HG03045 (cell line): ENCODE results near the gene POLR1D.

Source experiments
- ATAC-seq: cut with Tn5 transposase; IDR thresholded peaks from one replicate; pipeline ENCODE4 v1.9.1; 2021; ENCODE audit warnings: mild to moderate bottlenecking, moderate library complexity; ENCODE audit not compliant: unreplicated experiment

POLR1D gene

DNA sequence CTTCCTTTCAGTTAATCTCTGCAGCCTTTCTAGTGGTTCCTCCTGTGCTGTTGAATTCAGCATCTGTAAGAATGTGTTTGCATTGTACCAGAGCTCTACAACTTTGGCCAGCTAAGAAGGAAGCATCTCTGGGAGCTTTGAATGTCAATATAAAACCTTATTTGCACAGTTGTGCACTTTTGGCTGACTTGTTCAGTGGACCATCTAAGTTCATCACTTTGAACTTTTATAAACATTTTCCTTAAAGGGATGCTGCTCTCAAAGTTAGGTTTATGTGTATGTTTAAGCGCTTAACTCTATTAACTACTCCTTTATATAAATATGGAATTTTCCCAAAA lies 15.6 kb downstream of the POLR1D start:
- ATAC-seq: no peak

DNA sequence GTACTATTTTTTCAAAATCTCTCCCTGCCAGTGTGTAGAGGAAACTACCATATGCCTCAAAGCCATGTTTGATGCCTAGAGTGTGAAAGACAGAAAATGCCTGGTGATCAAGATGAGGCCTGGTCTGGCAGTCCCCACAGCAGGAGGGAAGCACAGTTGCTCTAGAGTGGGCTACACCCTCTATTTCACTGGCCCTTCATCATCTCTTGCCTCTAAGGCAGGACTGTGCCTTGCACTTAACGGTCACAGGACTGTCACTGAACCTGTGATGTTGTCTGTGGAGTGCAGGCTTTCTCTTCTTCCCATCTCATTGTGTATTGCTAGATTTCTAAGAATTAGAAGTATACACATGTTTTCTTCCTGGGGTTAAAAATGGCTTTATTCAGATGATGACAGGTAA lies 16.3 kb downstream of the POLR1D start:
- no peak for ATAC-seq

DNA sequence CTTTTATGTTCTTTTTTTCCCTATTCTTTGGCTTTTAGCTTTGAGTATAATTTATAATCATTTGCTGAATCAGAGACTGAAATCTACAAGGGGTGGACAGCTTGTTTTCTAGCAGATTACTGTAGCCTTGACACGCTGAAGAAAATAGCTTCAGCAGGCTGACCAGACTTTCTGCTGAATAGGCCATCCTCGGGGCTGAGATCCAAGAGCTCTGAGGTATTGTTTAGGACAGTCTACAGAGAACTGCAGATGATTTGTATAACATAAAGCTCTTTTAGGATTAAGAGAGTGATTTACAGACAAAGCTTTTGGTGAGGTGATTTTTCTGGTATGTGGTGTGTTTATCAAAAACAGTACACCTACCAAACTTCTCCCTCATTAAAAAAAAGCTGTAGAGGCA lies 16.8 kb downstream of the POLR1D start:
- ATAC-seq: no peak

DNA sequence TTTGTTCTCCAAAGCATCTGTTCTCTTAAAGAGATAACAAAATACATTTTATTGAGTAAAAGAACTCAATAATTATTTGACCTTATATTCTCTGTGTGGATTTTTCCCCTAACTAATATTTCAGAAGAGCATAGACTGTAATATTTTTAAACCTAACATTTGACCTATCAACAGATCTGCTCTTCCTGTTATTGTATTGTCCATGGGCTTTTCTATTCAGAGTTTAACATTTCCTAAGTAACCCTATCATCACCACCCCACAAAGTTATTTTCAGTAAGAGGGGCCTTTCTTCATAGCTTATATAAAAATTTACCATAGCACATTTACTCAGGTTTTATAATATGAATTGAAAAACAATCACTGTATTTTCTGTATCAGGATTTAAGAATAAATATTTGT lies 17.5 kb downstream of the POLR1D start:
- ATAC-seq: no peak

DNA sequence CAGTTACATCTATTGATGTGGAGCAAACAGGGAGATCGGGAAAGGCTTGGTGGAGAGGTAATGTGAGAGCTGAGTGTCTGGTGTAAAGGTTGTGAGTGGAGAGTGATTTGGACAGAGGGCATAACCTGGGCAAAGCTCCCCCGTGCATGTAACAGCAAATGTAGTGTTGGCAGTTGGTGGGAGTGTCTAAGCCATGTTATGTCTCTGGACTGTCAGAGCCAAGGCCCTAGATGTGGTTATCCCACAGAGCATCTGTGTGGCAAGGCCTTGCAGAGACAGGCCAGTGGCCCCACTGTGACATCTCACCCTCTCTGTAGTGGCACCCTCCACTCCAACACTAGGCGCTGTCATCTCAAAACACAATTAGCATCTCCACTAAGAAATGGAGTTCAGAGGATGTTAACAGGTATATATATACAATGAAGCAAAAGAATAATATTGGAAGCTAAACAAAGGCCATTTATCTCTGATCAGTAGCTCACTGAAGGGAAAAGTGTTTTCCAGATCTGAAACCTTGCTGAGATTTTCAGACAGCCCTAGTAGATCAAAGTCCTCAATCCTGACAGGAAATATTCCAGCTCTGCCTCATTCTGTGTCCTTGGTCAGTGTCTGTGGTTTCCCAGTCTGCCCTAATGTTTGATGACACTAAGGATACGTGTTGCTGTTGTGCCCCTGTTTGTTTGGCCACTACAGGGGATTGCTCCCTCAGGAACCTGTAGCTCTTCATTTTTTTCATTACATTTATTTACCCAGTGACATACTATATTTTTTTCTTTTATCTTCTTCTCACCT lies 20.2 kb downstream of the POLR1D start:
- no peak for ATAC-seq

DNA sequence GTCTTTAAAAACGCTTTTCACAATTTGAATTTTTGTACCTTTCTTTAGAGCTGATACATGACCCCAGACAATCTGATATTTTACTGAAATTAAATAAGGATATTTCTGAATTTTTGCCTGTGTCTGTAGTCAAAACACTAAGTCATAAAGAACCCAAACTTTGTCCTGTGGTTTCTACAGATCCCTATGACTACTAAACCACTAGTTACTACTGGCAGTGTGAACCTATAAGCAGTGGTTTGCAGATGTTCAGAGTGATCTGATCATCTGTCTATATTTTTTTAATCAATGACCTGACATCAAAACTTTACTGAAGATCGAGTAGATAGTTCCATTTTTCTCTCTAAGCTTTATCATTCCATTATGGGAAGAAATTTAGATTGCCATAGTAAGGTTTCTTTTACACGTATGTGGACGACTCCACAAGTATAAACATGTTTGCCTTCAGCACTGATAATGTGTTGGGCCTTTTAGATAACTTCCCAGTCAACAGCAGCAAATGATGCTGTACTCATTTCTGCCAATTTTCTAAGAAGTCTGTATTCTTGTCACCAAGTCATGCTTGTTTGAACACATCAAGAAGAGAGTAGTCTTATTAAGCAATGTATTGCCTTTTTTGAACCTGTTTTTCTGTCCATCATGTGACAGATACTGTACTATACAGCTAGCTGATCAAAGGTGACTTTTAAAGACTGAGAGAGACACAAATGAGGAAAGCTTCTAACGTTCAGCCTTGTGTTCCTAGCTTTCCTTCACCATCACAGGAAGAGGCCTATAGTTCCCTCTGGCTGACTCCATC lies 21.8 kb downstream of the POLR1D start:
- no peak for ATAC-seq

DNA sequence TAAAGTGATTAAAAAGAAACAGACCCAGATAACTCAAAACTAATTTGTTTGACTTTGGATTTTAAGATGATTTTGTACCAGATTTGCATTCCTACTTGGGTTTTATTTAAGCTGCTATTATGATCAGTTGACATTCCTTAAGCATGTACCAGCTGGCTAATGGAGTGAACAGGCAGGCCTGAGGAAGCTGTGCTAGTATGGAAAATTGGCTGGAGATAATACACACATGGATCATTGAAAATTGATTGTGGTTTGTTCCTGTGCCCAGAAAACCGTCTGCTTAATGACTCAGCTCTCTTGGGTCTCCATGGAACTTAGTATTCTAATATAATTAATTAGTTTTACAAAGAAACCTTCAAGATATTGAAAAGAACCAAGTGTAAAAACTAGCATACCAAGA lies 22.6 kb downstream of the POLR1D start:
- ATAC-seq: no peak

- ATAC-seq: no peak
These were observed 28.6 kb downstream of the POLR1D start for GRCh38 chr13:27650312-27650711.

- ATAC-seq: no peak
These were observed 32.4 kb downstream of the POLR1D start for GRCh38 chr13:27654059-27654458.

DNA sequence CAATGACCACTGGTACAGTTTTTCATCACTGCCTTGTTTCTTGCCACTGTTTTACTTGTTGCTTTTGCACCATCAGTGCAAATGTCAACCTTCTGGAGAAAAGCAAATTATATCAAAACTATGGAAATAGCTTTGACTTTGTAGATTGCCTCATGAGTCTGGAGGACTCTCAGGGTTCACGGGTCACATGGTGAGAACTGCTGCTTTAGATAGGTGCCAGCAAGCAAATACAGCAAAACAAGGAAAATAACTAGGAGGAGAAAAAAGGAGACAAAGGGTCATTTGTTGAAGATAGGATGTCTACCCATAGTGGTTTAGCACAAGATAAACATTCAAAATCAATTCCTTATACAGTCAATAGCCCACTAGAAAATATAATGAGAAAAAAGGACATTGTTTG lies 33.1 kb downstream of the POLR1D start:
- no peak for ATAC-seq

GRCh38 chr13:27657724-27658123 lies 36.0 kb downstream of the POLR1D start:
- no peak for ATAC-seq

GRCh38 chr13:27658546-27658945 lies 36.9 kb downstream of the POLR1D start:
- no peak for ATAC-seq

DNA sequence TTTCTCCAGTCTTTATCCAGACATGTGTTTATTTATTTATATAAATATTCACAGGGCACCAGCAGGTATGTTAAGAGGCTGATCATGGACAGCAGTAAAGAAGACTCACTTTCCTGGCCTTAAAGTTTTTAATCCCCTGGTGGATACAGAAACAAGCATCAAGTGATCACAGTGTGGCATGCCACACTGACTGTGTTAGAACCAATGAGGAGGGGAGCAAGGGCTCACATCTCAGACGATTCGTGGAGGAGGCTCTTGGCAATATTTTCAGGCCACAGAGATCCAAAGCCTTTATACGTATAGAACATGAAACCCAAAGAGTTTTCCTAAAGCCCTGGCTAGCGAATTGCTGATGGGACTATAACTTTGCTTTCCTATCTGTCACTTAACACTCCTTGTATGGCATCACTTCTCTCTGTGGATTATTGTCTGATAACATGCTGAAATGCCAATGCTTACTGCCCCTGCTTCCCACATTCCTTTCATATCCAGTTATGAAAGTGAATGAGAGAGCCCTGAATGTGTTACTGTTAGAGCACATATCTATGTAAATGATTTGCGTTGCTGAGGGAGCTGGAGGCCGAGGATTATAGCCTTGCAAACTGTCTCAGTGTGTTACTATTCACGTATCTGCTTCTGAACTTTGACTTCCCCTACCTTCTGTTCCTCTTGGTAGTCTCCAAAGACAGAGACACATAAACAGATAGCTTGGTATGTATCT lies 37.6 kb downstream of the POLR1D start:
- no peak for ATAC-seq

- no peak for ATAC-seq
These were observed 38.8 kb downstream of the POLR1D start for GRCh38 chr13:27660511-27660910.

DNA sequence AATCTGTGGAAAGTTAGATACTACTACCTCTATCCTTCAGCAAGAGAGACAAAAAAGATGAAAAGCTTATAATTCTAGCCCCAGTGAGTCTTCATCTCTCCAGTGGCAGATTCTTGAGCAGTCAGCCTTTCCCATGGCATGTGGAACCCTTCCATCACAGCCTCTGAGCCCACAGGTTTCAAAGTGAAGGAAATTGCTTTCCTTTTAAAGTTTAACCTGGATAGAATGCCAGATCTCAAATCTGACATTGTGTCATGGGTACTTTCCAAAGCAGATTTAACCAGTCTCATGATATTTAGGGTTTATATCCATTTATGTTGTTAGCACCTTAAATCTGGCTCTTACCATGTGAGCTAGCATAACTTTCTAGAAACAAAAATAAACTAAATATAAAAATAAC lies 39.3 kb downstream of the POLR1D start:
- no peak for ATAC-seq

DNA sequence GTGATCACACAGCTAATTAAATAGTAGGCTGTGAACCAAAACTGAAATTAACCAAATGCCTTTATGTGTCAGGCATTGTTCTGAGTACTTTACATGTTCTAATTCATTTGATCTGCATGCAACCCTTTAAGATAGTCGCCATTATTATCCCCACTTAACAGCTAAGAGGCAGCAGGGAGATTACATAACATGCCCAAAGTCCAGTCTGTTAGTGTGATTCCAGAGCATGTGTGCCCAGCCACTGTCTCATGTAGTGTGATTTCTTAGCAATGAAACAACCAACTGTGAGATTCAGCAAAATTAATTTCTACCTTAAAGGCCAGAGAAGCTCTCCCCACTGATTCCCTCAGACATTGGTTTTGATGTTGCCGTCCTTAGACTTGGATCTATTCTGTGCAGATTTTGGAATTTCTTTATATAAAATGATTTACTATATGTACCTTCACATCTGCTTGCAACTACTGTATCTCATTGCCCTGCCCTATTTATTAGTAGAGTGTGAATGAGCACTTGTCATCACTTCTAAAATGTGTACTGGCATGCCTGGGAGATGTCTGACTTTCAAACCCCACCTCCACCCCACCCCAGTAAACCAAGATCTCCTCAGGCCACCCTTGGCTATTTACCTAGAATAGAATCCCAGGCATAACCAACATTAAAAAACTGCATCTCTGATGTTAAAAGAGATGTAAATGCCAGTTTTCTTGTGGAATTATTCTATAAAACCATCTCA lies 41.2 kb downstream of the POLR1D start:
- ATAC-seq: no peak

DNA sequence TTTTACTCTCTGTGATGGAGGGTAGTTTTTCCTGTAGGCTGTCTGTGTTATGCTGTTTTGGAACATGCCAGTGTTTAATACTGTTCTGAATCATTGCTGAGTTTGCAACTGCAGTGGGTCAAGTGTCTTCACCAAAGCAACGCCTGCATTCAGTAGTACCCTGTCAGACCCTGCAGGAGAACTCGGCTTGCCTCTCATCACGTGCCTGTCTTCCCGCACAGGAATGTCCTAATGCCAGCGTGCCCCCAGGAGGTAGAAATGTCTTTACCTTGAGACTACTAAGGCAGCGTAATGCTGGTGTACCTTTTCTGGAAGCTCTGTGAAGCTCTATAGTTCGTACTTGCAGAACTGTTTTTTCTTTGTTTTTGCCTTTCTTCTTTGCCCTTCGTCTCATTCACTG lies 42.3 kb downstream of the POLR1D start:
- no peak for ATAC-seq

GRCh38 chr13:27665333-27665732 lies 43.6 kb downstream of the POLR1D start:
- no peak for ATAC-seq

DNA sequence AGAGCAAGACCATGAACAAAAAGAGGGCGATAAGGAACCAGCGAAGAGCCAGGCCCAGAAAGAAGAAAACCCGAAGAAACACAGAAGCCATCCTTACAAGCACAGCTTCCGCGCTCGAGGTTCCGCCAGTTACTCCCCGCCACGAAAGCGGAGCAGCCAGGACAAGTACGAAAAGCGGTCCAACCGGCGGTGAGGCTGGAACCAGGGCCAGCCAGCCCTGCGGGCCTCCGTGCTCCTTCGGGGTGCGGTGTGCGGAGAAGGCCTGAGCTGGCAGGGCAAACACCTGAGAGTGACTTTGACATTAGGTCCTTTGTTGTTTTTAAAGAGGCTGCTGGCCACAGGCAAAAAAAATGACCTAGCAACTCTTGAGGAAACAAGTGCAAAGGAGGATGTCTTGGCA lies 44.1 kb downstream of the POLR1D start:
- ATAC-seq: no peak

DNA sequence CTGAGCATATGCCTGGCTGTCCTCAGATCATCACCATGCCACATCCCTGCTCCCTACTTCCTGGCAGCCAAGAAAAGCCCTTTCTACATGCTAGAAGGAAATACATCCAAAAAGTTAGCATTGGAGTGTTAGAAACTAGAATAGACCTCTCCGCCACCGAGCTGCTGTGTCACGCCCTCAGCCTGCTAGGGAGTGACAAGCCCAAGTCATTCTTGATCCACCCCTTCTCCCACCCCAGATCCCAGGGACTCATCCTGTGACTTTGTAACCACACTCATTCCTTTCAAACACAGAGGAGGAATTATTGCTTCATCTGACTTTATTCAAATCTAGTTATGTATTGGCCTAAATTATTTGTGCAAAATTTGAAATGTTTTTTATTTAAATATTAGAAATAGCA lies 45.3 kb downstream of the POLR1D start:
- no peak for ATAC-seq

GRCh38 chr13:27667946-27668345 lies 46.3 kb downstream of the POLR1D start:
- ATAC-seq: no peak
